Adrenal gland (tissue), 12 donors: Measurements from ENCODE around the gene IRGC. TPM values are rescaled to one million over a fixed set of nuclear protein-coding genes. Genes with fewer than 3 reads are reported as not detected.

Experiments
- DNase-seq, 7 donors: peaks; one replicate each; pipeline ENCODE4 v3.0.0-alpha.2; 2019 to 2020
- H3K27ac ChIP-seq, 5 donors: fragments of 200-600 bp; sonication (generic) in 4 of 5; 1 replicate in 3 of 5; 2 replicates in 2 of 5; pipeline versions ENCODE4 v1.5.1 to v1.8.0; 2016 to 2020; ENCODE audit warnings: mild to moderate bottlenecking in 1 of 5
- H3K27me3 ChIP-seq: fragments of 200-600 bp; 2 replicates; pipeline ENCODE4 v1.8.0; 2021
- H3K36me3 ChIP-seq, 2 donors: fragments of 200-600 bp; replicated peaks in 1 of 2; 1 replicate in 1 of 2; 2 replicates in 1 of 2; pipeline versions ENCODE4 v1.5.1 to v1.8.0; 2018 to 2022
- H3K4me1 ChIP-seq, 2 donors: fragments of 200-600 bp; replicated peaks in 1 of 2; 1 replicate in 1 of 2; 2 replicates in 1 of 2; pipeline versions ENCODE4 v1.5.1 to v1.8.0; 2018 to 2021
- H3K4me3 ChIP-seq, 4 donors: fragments of 200-600 bp; sonication (generic) in 3 of 4; one replicate each; pipeline ENCODE4 v1.5.1; 2016 to 2018
- H3K9me3 ChIP-seq, 3 donors: fragments of 200-600 bp; sonication (generic) in 1 of 3; replicated peaks in 1 of 3; 1 replicate in 2 of 3; 2 replicates in 1 of 3; pipeline versions ENCODE4 v1.5.1 to v1.8.0; 2016 to 2021
- CTCF ChIP-seq, 6 experiments: fragments of 450-650 bp in 4 of 6; fragments of 200-600 bp in 2 of 6; sonication (generic) in 1 of 6; IDR thresholded peaks; 1 replicate in 5 of 6; 2 replicates in 1 of 6; pipeline versions ENCODE4 v1.5.1 to v1.8.0; 2016 to 2021; ENCODE audit warnings: antibody characterized with exemption in 6 of 6, mild to moderate bottlenecking in 2 of 6, moderate library complexity in 1 of 6
- POLR2A ChIP-seq, 2 donors: fragments of 450-650 bp; IDR thresholded peaks; one replicate each; pipeline ENCODE4 v1.6.1; 2017; ENCODE audit warnings: antibody characterized with exemption in 2 of 2, mild to moderate bottlenecking in 2 of 2, moderate library complexity in 1 of 2
- WGBS, 4 donors: extraction: QIAGEN DNeasy Blood & Tissue Kit in 2 of 4; methylation state at CpG; one replicate each; pipeline versions ENCODE4 v1.1.5 to v1.1.7; 2013 to 2017; 5-methylcytosine and 5-hydroxymethylcytosine counted together
- intact Hi-C, 2 donors: fragments of 100-400 bp; cut with DNase I; formaldehyde crosslinking; loops; one replicate each; pipeline versions ENCODE4 v1.14.1 to v1.15.0; 2022 to 2023
- polyA plus RNA-seq, 3 donors: library from polyadenylated mRNA; stranded (reverse); fragments of 200-250 nt in 2 of 3; fragments of 350-450 nt in 1 of 3; fragmentation: Illumina TruSeq in 1 of 3; extraction: RNeasy Lipid Tissue Mini Kit (QIAGEN cat#74804) in 1 of 3; gene quantifications; one replicate each; pipeline ENCODE4 v1.2.3, GENCODE V29; 2013 to 2014
- total RNA-seq, 9 donors: library from RNA; depleted of rRNA in 4 of 9; stranded (reverse); fragments of >200 nt in 4 of 9; fragments of 120-200 nt in 1 of 9; fragmentation: NEBNext Ultra II Directional in 1 of 9; extraction: Animal tissue kit (Norgen Biotek cat#: 25700) in 1 of 9; gene quantifications; one replicate each; pipeline versions ENCODE4 v1.1.0 to v1.2.4, GENCODE V29; 2013 to 2023
- donor health status: healthy with polysubstance abuse.
- donor health status: Bipolar disorder and iron deficiency.
- donor health status: DM: yes; HTN: yes; CAD: no.
- donor health status: DM: no; HTN: no; CAD: no.
- donor health status: DM: no; HTN: no; CAD: no.
- donor health status: DM: yes; HTN: yes; CAD: no.

The IRGC gene
- total and polyA plus RNA-seq, 12 donors = not detected

- no peak overlapping the region for H3K27ac ChIP-seq
- H3K27me3 ChIP-seq = peaks cover 1% of the 10 kb centered on the region
- intact Hi-C loops = no loop called here
- no peaks in the 10 kb centered on the region for H3K9me3 ChIP-seq
- H3K4me3 ChIP-seq = no peak overlapping the region
- H3K36me3 ChIP-seq = no peaks in the 10 kb centered on the region
- H3K4me1 ChIP-seq = no peaks in the 10 kb centered on the region
- no peak for TF ChIP-seq POLR2A (IDR thresholded peaks at IDR 0.05)
- TF ChIP-seq CTCF (IDR thresholded peaks at IDR 0.05) = no peak
- no peak for DNase-seq
- WGBS, 4 donors = 81 to 86% (median 84%) methylated on average over 5 of the region's 5 CpGs
Measured at GRCh38 chr19:43691755-43692154, 24.1 kb upstream of the IRGC start.

GRCh38 chr19:43692385-43692784 lies 23.5 kb upstream of the IRGC start:
- H3K4me1 ChIP-seq = no peaks in the 10 kb centered on the region
- H3K27me3 ChIP-seq = peaks cover 4% of the 10 kb centered on the region
- 62 to 88% (median 71%) methylated on average over 2 of the region's 2 CpGs for WGBS, 4 donors
- H3K4me3 ChIP-seq = no peak overlapping the region
- H3K27ac ChIP-seq = no peak overlapping the region
- no peaks in the 10 kb centered on the region for H3K36me3 ChIP-seq
- intact Hi-C loops = no loop called here
- TF ChIP-seq POLR2A (IDR thresholded peaks at IDR 0.05) = no peak
- no peak for TF ChIP-seq CTCF (IDR thresholded peaks at IDR 0.05)
- H3K9me3 ChIP-seq = no peaks in the 10 kb centered on the region
- no peak for DNase-seq

- H3K9me3 ChIP-seq = no peaks in the 10 kb centered on the region
- no peak overlapping the region for H3K27ac ChIP-seq
- H3K4me3 ChIP-seq = no peak overlapping the region
- DNase-seq = no peak
- intact Hi-C loops = no loop called here
- no peaks in the 10 kb centered on the region for H3K36me3 ChIP-seq
- TF ChIP-seq CTCF (IDR thresholded peaks at IDR 0.05) (no peak), POLR2A (IDR thresholded peaks at IDR 0.05) (no peak)
- H3K4me1 ChIP-seq = no peaks in the 10 kb centered on the region
- H3K27me3 ChIP-seq = peaks cover 4% of the 10 kb centered on the region
- WGBS, 4 donors = 64 to 73% (median 69%) methylated on average over 4 of the region's 4 CpGs
Measured at GRCh38 chr19:43692877-43693276, 23.0 kb upstream of the IRGC start.

GRCh38 chr19:43694553-43694952 lies 21.3 kb upstream of the IRGC start:
- no peak overlapping the region for H3K27ac ChIP-seq
- peaks cover under 1 to 6% of the 10 kb centered on the region in 2 donors for H3K4me1 ChIP-seq
- intact Hi-C loops = no loop called here
- TF ChIP-seq POLR2A (IDR thresholded peaks at IDR 0.05) (no peak), CTCF (IDR thresholded peaks at IDR 0.05) (no peak)
- no peak overlapping the region for H3K4me3 ChIP-seq
- no peaks in the 10 kb centered on the region for H3K9me3 ChIP-seq
- H3K36me3 ChIP-seq = no peaks in the 10 kb centered on the region
- DNase-seq = no peak
- WGBS, 4 donors = 76 to 84% (median 78%) methylated on average over 5 of the region's 5 CpGs
- H3K27me3 ChIP-seq = peaks cover 8% of the 10 kb centered on the region
